Inferior parietal cortex (tissue), 1 donor: ENCODE data around the gene HMGXB4.

ENCODE experiments used
- DNase-seq: peaks from one replicate; pipeline ENCODE4 v3.0.0-alpha.2; 2016; ENCODE audit errors: extremely low spot score

The HMGXB4 gene

DNA sequence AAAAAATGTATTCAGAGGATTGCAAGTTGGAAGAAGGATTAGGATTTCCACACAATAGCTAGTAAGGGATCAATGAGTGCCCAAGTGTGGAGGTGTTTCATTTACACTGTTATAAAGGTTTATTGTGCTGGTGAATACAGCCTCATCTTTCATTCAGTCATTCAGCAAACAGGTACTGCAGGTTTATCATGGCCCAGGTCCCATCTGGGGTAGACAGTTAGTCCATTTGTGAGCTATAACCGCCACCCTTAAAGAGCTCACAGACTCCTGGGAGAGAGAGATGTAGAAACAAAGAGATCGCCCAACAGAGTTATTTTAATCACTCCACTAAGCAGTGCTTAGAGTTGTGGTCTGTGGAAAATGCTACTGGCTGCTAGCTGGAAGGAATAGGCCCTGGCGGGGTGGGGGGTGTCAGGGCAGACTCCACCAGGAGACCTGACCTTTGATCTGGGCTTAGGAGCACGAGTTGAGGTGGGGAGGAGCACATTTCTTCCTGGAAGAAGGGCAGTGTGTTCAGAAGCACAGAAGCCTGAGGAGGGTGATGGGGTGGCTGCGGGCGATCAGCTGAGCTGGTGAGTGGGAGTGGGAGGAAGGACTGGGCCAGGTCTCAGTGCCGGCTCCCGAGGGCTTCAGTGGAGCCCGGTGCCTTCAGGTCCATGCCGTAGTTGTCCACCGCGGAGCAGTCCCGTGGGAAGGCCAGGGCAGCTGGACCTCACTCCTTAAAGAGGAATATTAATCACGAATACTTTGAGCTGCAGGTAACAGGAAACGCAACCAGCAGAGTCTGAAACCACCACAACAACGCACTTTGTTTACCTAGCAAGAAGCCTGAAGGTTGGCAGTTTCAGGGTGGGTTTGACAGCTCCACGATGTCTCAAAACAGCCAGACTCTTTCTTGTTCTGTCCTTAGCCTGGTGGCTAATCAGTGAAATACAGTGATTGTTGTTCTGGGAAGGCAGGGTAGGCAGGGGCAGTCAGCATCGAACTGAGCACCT lies 53.6 kb downstream of the HMGXB4 start:
- no peak for DNase-seq

DNA sequence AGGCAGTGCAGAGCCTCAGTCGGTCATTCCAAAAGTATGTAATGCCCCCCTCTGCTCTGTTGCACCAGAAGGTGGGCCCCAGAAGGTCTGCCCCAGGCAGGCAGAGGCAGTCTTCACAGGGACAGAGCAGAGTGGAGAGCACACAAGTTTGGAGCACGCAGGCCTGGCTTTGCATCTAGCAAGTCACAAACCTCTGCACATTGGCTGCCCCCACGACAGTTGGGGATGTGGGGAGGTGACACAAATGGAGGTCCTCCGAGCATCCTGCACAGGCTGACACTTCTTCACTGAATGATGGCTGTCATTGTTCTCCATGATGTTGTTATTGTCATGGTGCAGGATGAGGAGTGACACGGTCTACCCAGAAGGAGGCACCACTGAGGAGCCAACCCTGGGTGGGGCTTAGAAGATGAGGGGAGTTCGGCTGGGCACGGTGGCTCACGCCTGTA lies 54.3 kb downstream of the HMGXB4 start:
- no peak for DNase-seq

DNA sequence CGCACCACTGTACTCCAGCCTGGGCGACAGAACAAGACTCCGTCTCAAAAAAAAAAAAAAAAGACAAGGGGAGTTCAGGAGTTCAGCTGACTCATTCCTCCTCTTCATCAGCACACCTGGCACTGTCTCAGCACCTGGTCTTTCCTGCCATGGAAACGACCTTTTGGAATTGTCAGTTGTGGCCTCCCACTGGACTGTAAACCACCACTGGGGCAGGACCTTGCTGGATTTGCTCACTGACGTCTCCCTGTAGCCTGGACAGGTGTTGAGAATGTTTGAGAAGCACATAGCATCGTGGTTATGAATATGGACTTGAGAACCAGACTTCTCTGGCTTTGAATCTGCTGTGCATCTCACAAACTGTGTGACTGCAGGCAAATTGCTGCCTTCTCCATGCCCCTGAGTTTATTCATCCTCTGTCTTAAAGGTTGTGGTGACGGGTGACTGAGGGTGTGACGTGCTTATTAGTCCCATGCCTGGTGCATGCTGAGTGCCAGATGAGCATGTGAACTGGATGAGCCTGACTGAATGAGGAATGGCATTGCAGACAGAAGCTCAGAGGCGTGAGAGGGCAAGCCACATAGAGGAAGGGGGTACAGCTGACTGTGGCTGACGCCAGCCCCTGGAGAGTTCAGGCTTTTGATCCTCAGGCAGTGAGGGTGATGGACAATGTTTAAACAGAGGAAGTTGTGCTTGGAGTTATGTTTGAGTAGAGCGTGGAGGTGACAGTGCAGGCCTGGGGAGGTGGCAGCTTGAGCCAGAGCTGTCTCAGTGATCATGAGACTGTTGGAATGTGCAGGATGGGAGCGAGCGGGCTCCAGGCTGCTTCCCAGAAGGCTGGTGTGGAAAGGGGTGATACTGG lies 55.1 kb downstream of the HMGXB4 start:
- DNase-seq = no peak

DNA sequence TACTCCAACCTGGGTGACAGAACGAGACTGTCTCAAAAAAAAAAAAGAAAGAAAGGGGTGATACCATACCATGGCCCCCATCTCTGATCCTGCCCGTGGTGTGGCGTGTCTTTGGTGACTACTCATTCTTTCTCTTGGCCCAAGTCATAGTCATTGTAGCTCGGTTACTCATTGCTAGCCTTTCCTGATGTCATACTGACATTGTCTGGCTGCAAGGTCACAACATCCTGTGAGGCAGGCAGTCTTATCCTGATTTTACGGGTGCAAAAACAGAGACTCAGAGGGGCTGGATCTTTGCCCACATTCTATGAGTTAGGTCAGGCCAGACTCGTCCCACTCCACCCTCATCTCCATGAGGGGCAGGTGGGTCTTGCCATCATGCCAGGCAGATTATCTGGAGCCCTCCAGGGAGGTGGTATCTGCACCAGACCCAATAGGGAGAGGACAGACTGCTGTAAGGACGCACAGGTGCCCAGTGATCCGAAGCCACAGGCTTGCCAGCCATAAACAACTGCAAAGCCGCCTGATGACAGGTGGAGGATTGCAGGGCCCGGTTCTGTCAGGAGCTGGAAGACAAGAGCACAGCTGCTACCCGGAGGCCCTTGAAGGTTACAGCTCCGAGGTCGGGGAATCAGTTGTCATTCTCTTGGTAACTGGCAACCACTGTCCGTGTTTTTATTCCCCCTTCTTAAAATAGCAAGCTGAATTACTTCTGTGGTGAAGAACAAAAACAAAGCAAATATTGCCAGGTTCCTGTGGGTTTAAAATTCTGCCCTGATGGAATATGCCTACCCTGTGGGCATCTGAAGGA lies 56.2 kb downstream of the HMGXB4 start:
- DNase-seq = no peak

DNA sequence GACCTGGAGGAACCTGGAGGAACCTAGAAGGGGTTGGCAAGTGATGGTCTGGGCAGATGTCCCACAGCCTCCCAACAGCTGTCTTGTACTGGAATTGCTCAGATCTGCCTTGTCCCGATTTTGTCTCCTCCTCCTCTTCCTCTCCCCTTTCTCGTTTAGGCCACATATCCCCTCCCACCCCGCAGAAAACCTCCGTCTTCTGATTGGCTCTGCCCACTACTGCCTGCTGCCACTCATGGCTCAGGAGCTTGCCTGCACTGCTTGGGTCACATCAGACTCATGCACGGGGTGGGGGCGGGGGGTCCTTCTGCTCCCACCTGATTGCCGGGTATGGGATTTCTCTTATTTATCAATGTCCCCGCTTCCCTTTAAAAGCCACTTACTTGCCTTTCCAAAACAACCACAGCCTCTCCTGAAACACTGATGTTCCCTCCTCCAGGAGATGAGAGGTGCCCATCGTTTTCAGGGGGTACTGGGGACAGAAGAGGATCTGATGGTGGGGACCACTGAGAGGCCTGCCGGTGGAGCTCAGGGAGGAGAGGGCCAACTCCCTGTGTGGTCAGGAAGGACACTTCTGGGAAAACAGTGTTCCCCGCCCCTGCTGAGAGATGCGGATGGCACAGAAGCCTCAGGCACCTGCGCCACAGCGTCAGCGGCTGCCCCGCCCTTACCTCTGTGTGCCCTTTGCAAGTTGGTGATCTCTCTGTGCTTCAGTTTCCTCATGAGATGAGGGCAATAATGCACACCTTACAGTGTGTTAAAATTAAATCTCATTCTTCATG lies 57.1 kb downstream of the HMGXB4 start:
- no peak for DNase-seq

DNA sequence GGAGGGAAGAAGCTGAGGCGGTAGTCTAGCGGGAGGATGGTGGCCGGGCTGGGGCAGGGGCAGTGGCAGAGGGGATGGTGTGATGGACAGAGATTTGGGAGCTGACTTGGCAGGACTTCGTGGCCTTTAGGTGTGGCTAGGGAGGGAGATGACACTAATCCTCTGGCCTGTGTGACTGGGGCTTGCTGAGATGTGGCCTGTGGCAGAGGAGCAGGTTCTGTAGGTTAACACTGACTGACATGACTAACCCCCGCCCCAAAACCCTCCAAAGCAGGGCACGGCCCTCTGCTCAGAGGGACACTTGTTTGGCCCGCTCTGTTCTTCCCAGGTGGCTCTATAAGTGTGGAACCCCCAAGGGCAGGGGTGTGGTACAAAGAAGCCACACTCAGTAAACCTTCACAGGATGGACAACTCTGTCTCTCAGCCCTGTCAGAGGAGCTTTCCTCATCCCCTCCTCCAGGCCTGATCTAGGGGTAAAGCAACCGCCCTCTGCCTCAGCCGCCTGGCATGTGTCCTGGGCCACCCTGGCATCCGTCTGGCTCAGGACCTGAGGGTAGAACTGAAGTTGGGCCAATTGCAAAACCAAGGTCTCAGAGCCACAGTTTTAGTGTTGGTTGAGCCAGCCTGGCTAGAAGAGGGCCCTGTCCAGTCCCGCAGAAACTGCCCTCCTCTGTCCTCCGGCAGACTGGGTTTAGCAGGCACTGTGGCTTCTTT lies 58.0 kb downstream of the HMGXB4 start:
- DNase-seq = no peak

DNA sequence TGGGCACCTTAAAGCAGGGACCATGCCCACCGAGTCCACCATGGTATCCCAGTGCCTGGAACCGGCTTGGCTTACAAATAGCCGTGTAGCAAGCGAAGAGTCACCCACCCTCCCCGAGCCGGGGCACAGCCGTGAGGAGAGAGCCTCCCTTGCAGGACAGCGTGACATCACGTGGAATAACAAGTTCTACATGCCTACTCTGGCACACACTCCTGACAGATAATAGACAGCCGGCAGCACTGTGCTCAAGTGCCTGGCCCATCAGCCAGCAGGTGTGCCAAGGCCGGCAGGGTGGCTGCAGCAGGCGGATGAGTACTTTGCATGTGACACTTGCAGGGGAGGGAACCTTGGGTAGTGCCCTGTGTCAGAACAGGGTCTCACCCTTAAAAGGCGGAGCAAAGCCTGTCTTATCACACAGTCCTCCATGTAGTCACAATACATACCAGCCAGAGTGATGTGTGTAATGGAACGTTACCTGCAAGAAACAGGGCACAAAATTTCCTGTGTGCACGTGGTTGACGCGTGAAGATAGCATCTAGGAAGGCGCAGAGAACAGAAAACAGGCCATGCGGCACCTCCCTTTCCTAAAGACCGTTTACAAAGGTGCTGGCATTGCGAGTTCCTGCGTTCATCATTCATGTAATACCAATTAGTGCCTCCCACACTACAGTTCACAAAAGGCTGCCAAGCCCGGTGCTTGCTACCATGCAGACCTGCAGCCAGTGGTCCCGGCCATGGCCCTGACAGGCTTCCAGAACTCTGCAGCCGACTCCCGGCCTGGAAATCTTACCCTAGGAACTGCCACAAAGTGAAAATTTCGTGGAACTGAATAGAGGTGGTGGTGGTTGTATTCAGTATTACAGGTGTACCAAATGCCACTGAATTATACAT lies 58.8 kb downstream of the HMGXB4 start:
- DNase-seq = no peak

DNA sequence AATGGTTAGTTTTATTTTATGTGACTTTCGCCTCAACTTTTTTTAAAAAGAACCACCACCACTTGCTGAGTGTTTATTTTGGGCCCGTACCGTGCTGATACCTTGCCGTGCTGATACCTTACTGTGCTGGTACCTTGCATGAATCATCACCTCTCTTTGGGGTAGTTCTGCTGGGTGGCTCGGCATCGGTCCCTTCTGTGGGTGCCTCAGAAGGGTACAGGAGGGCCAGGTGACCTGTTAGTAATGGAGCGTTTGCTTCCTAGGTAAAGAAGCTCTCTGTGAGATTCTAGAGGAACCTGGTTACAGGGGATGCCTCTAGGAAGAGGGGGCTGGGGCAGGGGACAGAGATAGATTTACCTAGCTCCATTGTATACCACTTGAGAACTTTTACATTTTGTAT lies 59.5 kb downstream of the HMGXB4 start:
- no peak for DNase-seq

DNA sequence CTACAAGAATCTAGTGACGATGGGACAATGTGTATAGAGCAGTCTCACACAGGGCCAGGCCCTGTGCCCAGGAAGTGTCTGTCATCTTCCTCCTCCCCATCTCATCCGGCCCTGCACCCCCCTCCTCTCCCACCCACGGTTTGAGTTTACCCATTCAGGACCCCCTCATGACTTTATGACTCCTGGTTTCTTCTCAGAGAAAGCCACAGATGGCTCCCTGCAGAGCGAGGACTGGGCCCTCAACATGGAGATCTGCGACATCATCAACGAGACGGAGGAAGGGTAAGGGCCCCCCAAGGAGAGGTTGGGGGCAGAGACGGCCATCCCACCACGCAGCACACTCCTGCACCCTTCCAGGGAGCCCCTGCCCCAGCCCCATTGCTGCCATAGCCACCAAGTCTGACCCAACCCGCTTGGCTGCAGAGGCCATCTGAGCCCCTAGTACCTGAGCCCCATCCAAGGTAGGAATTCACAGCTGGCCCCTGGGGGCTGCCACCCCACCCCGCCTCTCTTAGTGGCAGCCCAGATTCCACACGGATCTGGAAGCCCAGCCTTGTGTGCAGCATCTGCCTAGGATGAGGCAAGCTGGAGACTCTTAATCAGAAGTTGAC lies 60.5 kb downstream of the HMGXB4 start:
- DNase-seq = no peak

DNA sequence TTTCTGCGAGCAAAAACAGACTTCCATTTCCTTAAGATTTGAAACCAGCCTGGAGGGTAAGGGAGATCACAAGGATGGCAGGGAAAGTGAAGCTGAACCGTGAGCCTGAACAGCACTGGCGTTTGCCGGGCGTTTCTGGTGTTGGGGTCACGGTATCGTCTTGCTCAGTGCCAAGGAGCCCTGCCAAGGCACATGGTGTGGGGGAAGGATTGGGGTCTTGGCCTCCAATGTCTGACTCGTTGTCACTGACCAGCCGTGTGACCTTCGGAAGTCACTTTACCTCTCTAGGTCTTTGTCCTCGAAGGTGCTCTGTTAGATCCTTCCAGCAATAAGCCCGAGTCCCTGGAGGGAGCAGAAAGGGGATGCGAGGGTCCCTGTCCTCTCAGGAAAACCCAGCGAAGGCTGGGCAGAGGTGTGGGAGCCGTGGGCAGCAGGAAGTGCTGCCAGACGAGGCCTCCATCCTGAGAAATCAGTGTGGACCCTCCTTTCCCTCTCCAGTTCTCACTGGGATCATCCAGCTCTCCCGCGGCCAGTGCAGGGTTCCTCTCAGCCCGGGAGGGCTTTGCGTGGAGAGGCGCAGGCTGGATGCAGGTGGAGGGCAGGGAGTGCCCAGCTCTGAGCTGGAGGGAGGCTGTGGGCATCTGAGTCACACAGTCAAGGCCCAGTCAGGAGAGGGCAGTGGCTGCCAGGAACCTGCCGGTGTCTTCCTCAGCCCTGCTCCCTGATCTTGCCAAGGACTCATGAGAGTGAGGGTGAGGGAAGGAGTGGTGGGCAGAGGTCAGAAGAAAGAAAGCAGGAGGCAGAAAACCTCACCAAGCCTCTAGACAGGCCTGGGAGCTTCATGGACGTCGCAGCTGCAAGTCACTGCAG lies 61.3 kb downstream of the HMGXB4 start:
- no peak for DNase-seq

DNA sequence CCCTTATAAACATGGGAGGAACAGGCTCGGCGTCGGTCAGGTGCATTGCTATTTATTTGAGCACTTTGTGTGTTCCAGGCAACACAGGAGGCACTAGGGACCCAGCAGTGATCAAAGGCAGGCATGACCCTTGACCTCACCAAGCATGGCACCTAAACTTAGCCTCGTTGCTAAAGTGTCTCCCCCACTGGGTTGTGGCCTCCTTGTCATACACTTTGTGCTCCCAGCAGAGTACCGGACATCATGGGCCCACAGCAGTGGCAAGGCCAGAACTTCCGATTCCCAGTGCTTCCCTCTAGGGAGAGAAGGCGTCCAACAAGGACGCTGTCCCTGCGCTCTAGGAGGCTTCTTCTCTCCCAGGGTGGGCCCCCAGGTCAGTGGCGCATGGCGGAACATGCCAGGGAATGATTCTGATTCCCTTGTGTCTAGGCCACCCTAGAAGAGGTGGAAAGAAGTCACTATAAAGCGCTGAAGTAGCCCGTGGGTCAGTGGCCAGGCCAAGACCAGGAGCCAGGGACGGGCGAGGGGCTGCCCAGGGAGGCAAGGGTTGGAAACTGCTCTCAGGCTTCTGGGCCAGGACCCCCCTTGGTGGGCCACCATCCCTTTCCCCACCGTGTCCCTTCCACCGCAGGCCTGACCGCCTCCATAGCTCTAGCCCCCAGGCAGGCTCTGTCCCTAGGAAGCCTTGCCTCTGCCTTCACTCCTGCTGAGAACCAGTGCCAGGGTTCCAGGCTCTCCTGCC lies 62.1 kb downstream of the HMGXB4 start:
- DNase-seq = no peak

DNA sequence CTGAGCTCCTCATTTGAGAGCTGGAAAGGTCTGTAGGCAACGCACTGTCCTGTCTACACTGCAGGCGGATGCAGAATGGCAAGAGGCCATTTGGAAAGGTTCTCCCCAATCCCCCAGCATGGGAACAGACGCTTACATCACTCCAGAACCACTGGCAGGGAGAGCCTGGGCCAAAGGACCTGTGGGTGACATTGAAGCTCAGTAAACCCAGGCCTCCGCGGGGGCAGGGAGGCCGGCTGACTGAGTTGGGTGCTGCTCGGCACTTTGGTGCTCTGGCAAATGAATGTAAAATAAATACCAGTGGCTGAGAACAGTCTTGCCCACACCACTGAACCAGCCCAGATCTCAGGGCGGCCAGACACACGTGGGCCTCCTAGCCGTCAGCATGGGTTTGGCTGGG lies 64.8 kb downstream of the HMGXB4 start:
- no peak for DNase-seq

DNA sequence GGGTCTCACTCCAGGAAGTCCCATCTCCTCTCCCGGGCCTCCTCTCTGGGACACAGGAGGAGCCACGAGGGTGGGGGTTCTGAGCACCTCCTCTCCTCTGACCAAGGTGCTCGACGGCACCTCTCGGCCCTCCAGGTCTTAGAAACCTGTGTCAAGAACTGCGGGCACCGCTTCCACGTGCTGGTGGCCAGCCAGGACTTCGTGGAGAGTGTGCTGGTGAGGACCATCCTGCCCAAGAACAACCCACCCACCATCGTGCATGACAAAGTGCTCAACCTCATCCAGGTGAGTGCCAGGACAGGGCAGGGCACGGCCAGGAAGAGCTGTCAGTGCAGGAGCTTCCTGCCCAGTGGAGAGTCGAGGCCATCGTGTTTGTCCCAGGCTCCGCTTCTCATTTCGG lies 65.6 kb downstream of the HMGXB4 start:
- no peak for DNase-seq

DNA sequence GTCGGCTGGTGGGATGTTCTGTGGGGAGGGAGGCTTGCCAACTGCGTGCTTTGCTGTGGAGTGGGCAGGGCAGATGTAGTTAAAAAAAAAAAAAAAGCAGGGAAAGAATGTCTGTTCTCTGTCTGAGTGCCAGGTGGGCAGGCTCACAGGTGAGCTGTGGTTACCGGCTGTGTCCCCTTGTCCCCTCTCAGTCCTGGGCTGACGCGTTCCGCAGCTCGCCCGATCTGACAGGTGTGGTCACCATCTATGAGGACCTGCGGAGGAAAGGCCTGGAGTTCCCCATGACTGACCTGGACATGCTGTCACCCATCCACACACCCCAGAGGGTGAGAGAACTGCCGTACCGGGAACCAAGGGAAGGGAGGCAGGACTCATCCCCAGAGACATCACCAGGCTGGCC lies 66.0 kb downstream of the HMGXB4 start:
- no peak for DNase-seq

DNA sequence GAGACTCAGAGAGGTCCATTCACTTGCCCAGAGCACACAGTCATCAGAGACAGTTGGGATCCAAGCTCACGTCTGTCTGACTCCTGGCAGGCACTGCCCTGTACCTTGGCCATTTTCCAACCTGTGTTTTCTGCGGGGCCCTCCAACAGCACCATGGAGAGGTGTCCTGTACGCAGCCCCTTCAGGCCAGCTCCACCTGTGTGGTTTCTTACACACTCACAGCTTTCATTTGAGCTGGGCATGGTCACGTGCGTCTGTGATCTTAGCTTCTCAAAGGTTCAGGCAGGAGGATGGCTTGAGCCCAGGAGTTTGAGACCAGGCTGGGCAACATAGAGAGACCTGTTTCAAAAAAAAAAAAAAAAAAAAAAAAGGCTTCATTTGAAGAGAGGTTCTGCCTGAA lies 66.8 kb downstream of the HMGXB4 start:
- no peak for DNase-seq

DNA sequence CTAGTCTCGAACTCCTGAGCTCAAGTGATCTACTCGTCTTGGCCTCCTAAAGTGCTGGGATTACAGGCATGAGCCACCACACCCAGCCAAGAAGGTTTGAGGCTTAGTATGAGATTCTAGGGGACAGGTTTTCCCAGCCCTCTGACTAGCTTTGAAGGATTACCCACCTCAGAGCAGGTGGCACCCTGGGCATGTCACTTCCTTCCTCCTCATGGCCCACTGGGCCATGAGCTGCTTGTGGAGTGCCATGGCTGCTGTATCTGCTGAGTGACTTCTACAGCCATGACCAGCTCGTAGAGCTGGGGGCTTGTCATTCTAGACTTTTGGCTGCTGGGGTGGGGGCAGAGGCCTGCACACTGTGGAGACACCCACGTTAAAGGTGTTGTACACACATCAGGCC lies 67.5 kb downstream of the HMGXB4 start:
- no peak for DNase-seq

DNA sequence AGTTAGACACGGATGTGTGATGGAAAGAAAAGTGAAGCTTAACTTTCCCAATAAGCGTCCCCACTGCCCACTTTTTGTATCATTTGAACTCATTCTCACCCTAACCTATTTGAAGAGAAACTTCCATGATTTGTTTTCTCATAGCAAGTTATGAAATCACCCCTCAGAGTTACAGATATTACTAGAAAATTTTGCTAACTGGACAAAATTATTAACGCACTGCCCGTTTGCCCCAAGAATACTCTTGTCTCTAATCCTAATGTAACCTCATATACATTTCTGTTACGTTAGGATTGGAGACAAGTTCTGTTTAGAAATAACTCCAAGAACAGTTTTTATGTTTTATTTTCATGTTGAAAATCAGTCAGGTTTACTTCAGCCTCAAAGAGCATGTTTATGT lies 67.9 kb downstream of the HMGXB4 start:
- no peak for DNase-seq
